Endothelial cell of umbilical vein (primary cell): ENCODE data around the gene PHLPP1. TPM values are rescaled to one million over a fixed set of nuclear protein-coding genes. Genes with fewer than 3 reads are reported as not detected.

Experiments
- BruUV-seq: library from RNA; stranded (reverse); fragments of 400-500 nt; replicated peaks from 2 replicates; lab custom pipeline; 2021; lab: Mats Ljungman, UMichigan
- CTCF ChIA-PET: fragments of 300-600, 350-600 bp; sonication (Branson Sonifier 250); formaldehyde crosslinking; loops from one replicate; lab custom pipeline; 2021; ENCODE audit warnings: antibody characterized with exemption, inconsistent platforms; lab: Charles Lee
- POLR2A ChIA-PET: fragments of 300-600, 350-600 bp; sonication (Branson Sonifier 250); formaldehyde crosslinking; loops from one replicate; lab custom pipeline; 2021; ENCODE audit warnings: antibody characterized with exemption, inconsistent platforms; lab: Charles Lee
- DNase-seq: peaks from one replicate; pipeline ENCODE4 v3.0.0-alpha.2; 2011; ENCODE audit warnings: low read depth, low spot score
- FAIRE-seq: peaks from 2 replicates; lab custom pipeline; 2011; peaks lifted over from hg19 to GRCh38; lab: Jason Lieb, UNC
- H2AFZ ChIP-seq: 2 replicates; pipeline ENCODE4 v1.6.0; 2012; ENCODE audit warnings: low read depth, low read length, control low read depth, inconsistent platforms
- H3K27ac ChIP-seq: 2 replicates; pipeline ENCODE4 v1.5.1; 2011; ENCODE audit warnings: low read depth, mild to moderate bottlenecking, control low read depth, low read length, moderate library complexity; ENCODE audit not compliant: insufficient read depth
- H3K27me3 ChIP-seq, 2 experiments: 2 replicates each; pipeline versions ENCODE4 v1.6.0 to v1.6.1; 2011; ENCODE audit warnings: low read length in 2 of 2, mixed read lengths in 1 of 2; ENCODE audit not compliant: control insufficient read depth in 2 of 2, insufficient read depth in 2 of 2
- H3K36me3 ChIP-seq, 2 experiments: 2 replicates in 1 of 2; 3 replicates in 1 of 2; pipeline ENCODE4 v1.5.1; 2011; ENCODE audit warnings: low read length in 2 of 2, mild to moderate bottlenecking in 1 of 2, moderate library complexity in 1 of 2; ENCODE audit not compliant: control insufficient read depth in 2 of 2, insufficient read depth in 2 of 2; ENCODE audit errors: extremely low read depth in 1 of 2
- H3K4me1 ChIP-seq: 3 replicates; pipeline ENCODE4 v1.5.1; 2011; ENCODE audit warnings: mild to moderate bottlenecking, low read length; ENCODE audit not compliant: control insufficient read depth, insufficient read depth; ENCODE audit errors: extremely low read depth
- H3K4me2 ChIP-seq: 2 replicates; pipeline ENCODE4 v1.6.1; 2011; ENCODE audit warnings: low read length, control low read depth, mixed read lengths; ENCODE audit not compliant: insufficient read depth
- H3K4me3 ChIP-seq, 3 experiments: fragments of 200-600 bp in 1 of 3; sonication (generic), shearing (Covaris generic) in 1 of 3; replicated peaks in 1 of 3; 2 replicates each; pipeline ENCODE4 v1.5.1; 2011 to 2016; ENCODE audit warnings: control low read depth in 3 of 3, low read length in 3 of 3, mild to moderate bottlenecking in 2 of 3, inconsistent platforms in 1 of 3, low read depth in 1 of 3, moderate library complexity in 1 of 3; ENCODE audit not compliant: insufficient read depth in 1 of 3
- H3K79me2 ChIP-seq: 2 replicates; pipeline ENCODE4 v1.6.0; 2012; ENCODE audit warnings: low read length, inconsistent platforms; ENCODE audit not compliant: control insufficient read depth, insufficient read depth
- H3K9ac ChIP-seq: replicated peaks from 2 replicates; pipeline ENCODE3; 2011; ENCODE audit warnings: low read length, control low read depth; ENCODE audit not compliant: insufficient read depth; ENCODE audit errors: extremely low read depth
- H3K9me1 ChIP-seq: replicated peaks from 3 replicates; pipeline ENCODE4 v1.6.0; 2011; ENCODE audit warnings: mild to moderate bottlenecking, low read length; ENCODE audit not compliant: control insufficient read depth, insufficient read depth; ENCODE audit errors: extremely low read depth
- H3K9me3 ChIP-seq: replicated peaks from 2 replicates; pipeline ENCODE4 v1.5.1; 2012; ENCODE audit warnings: low read length, inconsistent platforms; ENCODE audit not compliant: control insufficient read depth, insufficient read depth
- H4K20me1 ChIP-seq: replicated peaks from 2 replicates; pipeline ENCODE3; 2011; ENCODE audit warnings: mild to moderate bottlenecking, low read length; ENCODE audit not compliant: control insufficient read depth, insufficient read depth; ENCODE audit errors: extremely low read depth
- EZH2 ChIP-seq: IDR thresholded peaks from 2 replicates; pipeline ENCODE4 v1.6.1; 2012; ENCODE audit warnings: borderline replicate concordance, low read depth, mild to moderate bottlenecking, moderate library complexity, low read length, inconsistent platforms; ENCODE audit not compliant: severe bottlenecking
- FOS ChIP-seq: IDR thresholded peaks from 2 replicates; pipeline ENCODE4 v1.6.1; 2011; ENCODE audit warnings: mild to moderate bottlenecking, low read length, moderate library complexity, borderline replicate concordance; ENCODE audit not compliant: insufficient read depth
- GATA2 ChIP-seq: IDR thresholded peaks from 2 replicates; pipeline ENCODE4 v1.7.0; 2011; ENCODE audit warnings: low read depth, mild to moderate bottlenecking, moderate library complexity, mixed read lengths, low read length; ENCODE audit not compliant: insufficient read length, insufficient read depth
- JUN ChIP-seq: IDR thresholded peaks from 2 replicates; pipeline ENCODE4 v1.6.1; 2011; ENCODE audit warnings: borderline replicate concordance, low read depth; ENCODE audit not compliant: insufficient read length, insufficient read depth
- MYC ChIP-seq: IDR thresholded peaks from one replicate; pipeline ENCODE4 v1.6.1; 2011; ENCODE audit warnings: mild to moderate bottlenecking, low read depth, low read length
- POLR2AphosphoS5 ChIP-seq: IDR thresholded peaks from 2 replicates; pipeline ENCODE4 v1.6.1; 2012; ENCODE audit warnings: low read depth, mild to moderate bottlenecking, control low read depth, low read length, moderate library complexity; ENCODE audit not compliant: insufficient read depth
- dilution Hi-C: fragments of 300-500 bp; cut with MboI; formaldehyde crosslinking; loops from one replicate; pipeline ENCODE4 v1.15.0; 2019; ENCODE audit warnings: low sequenced_read_pairs; ENCODE audit not compliant: extremely low pct_ligation_motif_present
- intact Hi-C: fragments of 100-400 bp; cut with micrococcal nuclease; formaldehyde crosslinking; loops from one replicate; pipeline ENCODE4 v1.10.0; 2022
- polyA plus RNA-seq, 4 experiments: library from polyadenylated mRNA; depleted of rRNA in 3 of 4; stranded (reverse) in 3 of 4; unstranded in 1 of 4; fragments of >200 nt; gene quantifications; 2 replicates each; pipeline versions ENCODE4 v1.2.1 to v1.2.3, GENCODE V29; 2011 to 2012; ENCODE audit warnings: missing spikeins in 1 of 4
- total RNA-seq: library from RNA; stranded (reverse); gene quantifications from 2 replicates; pipeline ENCODE4 v1.2.3, GENCODE V29; 2021

Gene PHLPP1
- total and polyA plus RNA-seq, 2 donors (not counting 3 experiments of a cell fraction or from before 2014, with no cell fraction given), result 4.0 to 10.8 TPM

DNA sequence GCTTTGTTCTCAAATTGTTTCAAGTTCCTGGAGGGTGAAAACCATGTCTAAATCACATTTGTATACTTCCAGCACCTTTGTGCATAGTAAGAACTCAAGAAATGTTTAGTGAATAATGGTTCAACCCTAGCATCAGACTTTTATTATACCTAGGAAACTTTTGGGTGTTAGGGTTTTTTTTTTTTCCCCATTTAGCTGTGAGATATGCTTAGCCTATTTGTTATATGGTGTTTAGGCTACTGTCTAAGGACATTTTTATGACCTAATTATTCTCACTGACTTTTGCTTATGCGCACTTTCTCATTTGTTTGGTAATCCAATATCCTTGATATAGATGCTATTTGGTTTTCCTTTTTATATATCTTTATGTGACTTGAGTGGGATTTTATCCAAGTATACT is 164.7 kb downstream of the PHLPP1 start:
- Histone ChIP-seq H3K27me3 (no peaks in the 10 kb centered on the region), H3K36me3 (no peaks in the 10 kb centered on the region), H3K9ac (no peak overlapping the region), H4K20me1 (no peaks in the 10 kb centered on the region), H3K9me3 (no peaks in the 10 kb centered on the region), H3K4me1 (peaks cover 55% of the 10 kb centered on the region), H2AFZ (no peak overlapping the region), H3K79me2 (no peaks in the 10 kb centered on the region), H3K4me3 (no peak overlapping the region), H3K4me2 (no peak overlapping the region), H3K27ac (no peak overlapping the region), H3K9me1 (no peaks in the 10 kb centered on the region)
- intact Hi-C loops (no loop called here), dilution Hi-C loops (no loop called here)
- no peak for DNase-seq
- FAIRE-seq, result no peak
- ChIA-PET POLR2A (interaction anchor here (0.6 kb wide), 1 partner anchor 658 kb away, joined by 3 read pairs; no protein-coding TSS in a partner anchor), CTCF (interaction anchor here (1.1 to 3.2 kb wide), 4 partner anchors 14 to 165 kb away, joined by 3 to 17 read pairs (median 3); partner anchors contain the start of gene PHLPP1)
- TF ChIP-seq POLR2AphosphoS5 (no peak), JUN (no peak)
- BruUV-seq, result no TSS peak

- DNase-seq (no peak), FAIRE-seq (no peak)
- Histone ChIP-seq H3K9me1 (no peaks in the 10 kb centered on the region), H3K9ac (no peak overlapping the region), H3K4me3 (no peak overlapping the region), H3K4me2 (peak overlapping the region; percentile 47), H3K36me3 (no peaks in the 10 kb centered on the region), H3K27me3 (no peaks in the 10 kb centered on the region), H3K79me2 (no peaks in the 10 kb centered on the region), H3K4me1 (peaks cover 59% of the 10 kb centered on the region), H4K20me1 (no peaks in the 10 kb centered on the region), H2AFZ (no peak overlapping the region), H3K27ac (no peak overlapping the region), H3K9me3 (no peaks in the 10 kb centered on the region)
- ChIA-PET POLR2A (no interaction called here), CTCF (interaction anchor here (0.8 to 1.5 kb wide), 5 partner anchors 15 to 166 kb away, joined by 3 to 5 read pairs (median 3); partner anchors contain the start of gene PHLPP1)
- dilution Hi-C loops (no loop called here), intact Hi-C loops (loop anchor here (1.0 kb wide), 1 partner anchor 16 kb away; no protein-coding TSS in a partner anchor)
- TF ChIP-seq POLR2AphosphoS5, result no peak
- TF ChIP-seq GATA2, result no peak
- no peak for TF ChIP-seq MYC
- no peak for TF ChIP-seq EZH2
- TF ChIP-seq JUN, result no peak
- no peak for TF ChIP-seq FOS
- BruUV-seq, result no TSS peak
Observed at GRCh38 chr18:62880673-62881364, 165.5 kb downstream of the PHLPP1 start.
